Peyer's patch (tissue), 4 donors: ENCODE measurements around the gene THRB. TPM values are rescaled to one million over a fixed set of nuclear protein-coding genes. Genes with fewer than 3 reads are reported as not detected.

Experiments used
- DNase-seq, 3 donors: peaks; one replicate each; pipeline ENCODE4 v3.0.0-alpha.2; 2017 to 2019
- H3K27ac ChIP-seq, 4 donors: fragments of 200-600 bp; sonication (generic); one replicate each; pipeline ENCODE4 v1.5.1; 2016 to 2019
- H3K27me3 ChIP-seq, 2 donors: fragments of 200-600 bp; sonication (generic); one replicate each; pipeline ENCODE4 v1.5.1; 2019
- H3K36me3 ChIP-seq, 3 donors: fragments of 200-600 bp; sonication (generic); one replicate each; pipeline ENCODE4 v1.5.1; 2016 to 2019
- H3K4me1 ChIP-seq, 4 donors: fragments of 200-600 bp; sonication (generic); one replicate each; pipeline ENCODE4 v1.5.1; 2016 to 2019
- H3K4me3 ChIP-seq, 4 donors: fragments of 200-600 bp; sonication (generic); 1 replicate in 3 of 4; 2 replicates in 1 of 4; pipeline ENCODE4 v1.5.1; 2016 to 2019; ENCODE audit warnings: mild to moderate bottlenecking in 1 of 4
- H3K9me3 ChIP-seq, 4 donors: fragments of 200-600 bp; sonication (generic); one replicate each; pipeline ENCODE4 v1.5.1; 2016 to 2019; ENCODE audit warnings: mild to moderate bottlenecking in 1 of 4
- POLR2A ChIP-seq, 2 donors: fragments of 450-650 bp; IDR thresholded peaks; one replicate each; pipeline ENCODE4 v1.5.1; 2017; ENCODE audit warnings: antibody characterized with exemption in 2 of 2, mild to moderate bottlenecking in 2 of 2, moderate library complexity in 2 of 2
- total RNA-seq, 4 donors: library from RNA; depleted of rRNA; stranded (reverse); fragments of >200 nt; gene quantifications; one replicate each; pipeline ENCODE4 v1.1.0, GENCODE V29; 2016
- TF ChIP-seq, protein P1 (sequence below), 6 experiments: fragments of 450-650 bp in 4 of 6; fragments of 200-600 bp in 2 of 6; sonication (generic) in 1 of 6; IDR thresholded peaks; one replicate each; pipeline ENCODE4 v1.5.1; 2017 to 2019; ENCODE audit warnings: antibody characterized with exemption in 6 of 6, mild to moderate bottlenecking in 3 of 6, moderate library complexity in 1 of 6

Gene THRB
- total RNA-seq, 4 donors from 2014 or later: 2.6 to 13.2 (median 8.4) TPM

DNA sequence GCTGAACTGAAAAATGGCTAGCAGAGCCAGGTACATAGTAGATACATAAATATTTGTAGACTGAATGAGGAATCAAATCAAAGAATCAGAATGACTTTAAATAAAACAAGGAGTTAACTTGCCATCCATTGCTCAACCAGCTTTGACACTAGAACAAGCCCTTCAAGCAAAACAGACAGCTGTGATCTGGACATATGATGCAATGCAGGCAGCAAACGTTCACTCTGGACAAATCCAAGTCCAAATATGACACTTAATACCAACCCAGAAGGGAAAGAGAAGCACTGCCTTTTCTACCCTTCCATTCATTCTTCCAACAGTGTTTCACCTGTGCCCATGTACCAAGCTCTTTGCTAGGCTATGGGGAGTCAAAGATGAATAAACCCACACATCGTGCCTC is 4.5 kb downstream of the THRB start:
- Histone ChIP-seq H3K27me3 (no peaks in the 10 kb centered on the region), H3K36me3 (no peaks in the 10 kb centered on the region), H3K27ac (no peak overlapping the region), H3K4me1 (no peaks in the 10 kb centered on the region), H3K4me3 (no peak overlapping the region), H3K9me3 (no peaks in the 10 kb centered on the region)
- DNase-seq: peak in 1 of 3 donors; percentile 46
- TF ChIP-seq, protein P1, sequence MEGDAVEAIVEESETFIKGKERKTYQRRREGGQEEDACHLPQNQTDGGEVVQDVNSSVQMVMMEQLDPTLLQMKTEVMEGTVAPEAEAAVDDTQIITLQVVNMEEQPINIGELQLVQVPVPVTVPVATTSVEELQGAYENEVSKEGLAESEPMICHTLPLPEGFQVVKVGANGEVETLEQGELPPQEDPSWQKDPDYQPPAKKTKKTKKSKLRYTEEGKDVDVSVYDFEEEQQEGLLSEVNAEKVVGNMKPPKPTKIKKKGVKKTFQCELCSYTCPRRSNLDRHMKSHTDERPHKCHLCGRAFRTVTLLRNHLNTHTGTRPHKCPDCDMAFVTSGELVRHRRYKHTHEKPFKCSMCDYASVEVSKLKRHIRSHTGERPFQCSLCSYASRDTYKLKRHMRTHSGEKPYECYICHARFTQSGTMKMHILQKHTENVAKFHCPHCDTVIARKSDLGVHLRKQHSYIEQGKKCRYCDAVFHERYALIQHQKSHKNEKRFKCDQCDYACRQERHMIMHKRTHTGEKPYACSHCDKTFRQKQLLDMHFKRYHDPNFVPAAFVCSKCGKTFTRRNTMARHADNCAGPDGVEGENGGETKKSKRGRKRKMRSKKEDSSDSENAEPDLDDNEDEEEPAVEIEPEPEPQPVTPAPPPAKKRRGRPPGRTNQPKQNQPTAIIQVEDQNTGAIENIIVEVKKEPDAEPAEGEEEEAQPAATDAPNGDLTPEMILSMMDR (IDR thresholded peaks at IDR 0.05): no peak
- TF ChIP-seq POLR2A (IDR thresholded peaks at IDR 0.05): no peak

DNA sequence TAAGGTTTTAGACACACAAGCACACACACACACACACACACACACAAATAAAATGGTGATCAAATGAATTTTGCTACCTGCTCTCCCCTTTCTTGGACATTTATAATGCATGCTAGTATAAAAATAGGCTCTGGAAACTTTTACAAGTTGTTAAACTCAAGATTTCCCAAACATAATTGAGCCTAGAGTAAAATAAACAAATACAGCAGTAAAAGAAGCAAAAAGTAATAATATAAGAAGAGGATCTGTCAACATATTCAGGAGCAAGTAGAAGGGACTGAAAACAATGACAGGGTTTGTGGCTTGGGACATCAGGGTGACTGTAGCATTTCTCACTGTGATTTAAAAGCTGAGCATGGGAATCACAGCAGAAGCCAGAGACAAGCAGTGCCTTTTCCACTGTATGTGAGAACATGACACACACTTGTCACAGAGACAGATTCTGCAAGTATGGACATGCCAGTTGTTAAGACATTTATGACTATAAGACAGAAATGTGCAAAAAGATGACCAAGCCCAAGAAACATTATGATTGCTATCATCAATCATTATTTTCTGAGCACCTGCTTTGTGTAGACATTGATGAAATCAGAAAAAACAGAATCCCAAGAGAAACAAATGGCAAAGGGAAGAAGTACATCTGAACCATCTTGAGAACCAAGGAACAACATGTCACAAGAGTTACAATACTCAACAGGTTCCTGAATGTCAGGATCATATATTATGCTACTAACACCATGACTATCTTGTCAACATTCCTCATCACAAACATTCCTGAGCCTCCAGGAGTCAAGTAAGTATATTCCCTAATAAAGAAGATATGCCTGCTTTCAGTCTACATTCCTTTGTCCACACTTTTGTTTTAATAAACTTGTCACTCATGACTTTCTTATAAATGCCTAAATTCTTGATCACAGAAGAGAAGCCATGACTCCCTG is 7.1 kb downstream of the THRB start:
- Histone ChIP-seq H3K27me3 (no peaks in the 10 kb centered on the region), H3K4me1 (no peaks in the 10 kb centered on the region), H3K36me3 (no peaks in the 10 kb centered on the region), H3K9me3 (no peaks in the 10 kb centered on the region), H3K27ac (no peak overlapping the region), H3K4me3 (no peak overlapping the region)
- TF ChIP-seq POLR2A (IDR thresholded peaks at IDR 0.05): no peak
- TF ChIP-seq, protein P1 (IDR thresholded peaks at IDR 0.05): no peak
- no peak for DNase-seq

DNA sequence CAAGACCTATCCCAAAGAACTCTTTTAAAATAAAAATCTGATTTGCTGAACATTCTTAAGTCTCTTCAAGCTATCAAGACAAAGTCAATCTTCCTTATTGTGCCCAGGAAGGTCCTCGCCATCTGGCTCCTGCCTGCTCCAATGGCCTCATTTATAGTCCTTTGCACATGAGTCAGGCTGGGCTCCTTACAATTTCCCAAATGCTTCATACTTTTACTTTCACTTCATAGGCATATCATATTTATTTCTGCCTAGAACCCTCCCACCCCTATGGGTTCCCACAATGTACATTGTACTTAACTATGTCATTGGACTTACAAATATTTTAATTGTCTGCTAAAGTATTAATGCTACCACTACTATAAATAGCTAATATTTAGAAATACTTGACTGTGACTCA is 9.1 kb downstream of the THRB start:
- Histone ChIP-seq H3K9me3 (no peaks in the 10 kb centered on the region), H3K36me3 (no peaks in the 10 kb centered on the region), H3K4me3 (no peak overlapping the region), H3K27me3 (no peaks in the 10 kb centered on the region), H3K4me1 (peaks cover 0 to 6% (median 0%) of the 10 kb centered on the region in 4 donors), H3K27ac (no peak overlapping the region)
- TF ChIP-seq, protein P1 (IDR thresholded peaks at IDR 0.05): no peak
- TF ChIP-seq POLR2A (IDR thresholded peaks at IDR 0.05): no peak
- peak in 1 of 3 donors; percentile 62 for DNase-seq

DNA sequence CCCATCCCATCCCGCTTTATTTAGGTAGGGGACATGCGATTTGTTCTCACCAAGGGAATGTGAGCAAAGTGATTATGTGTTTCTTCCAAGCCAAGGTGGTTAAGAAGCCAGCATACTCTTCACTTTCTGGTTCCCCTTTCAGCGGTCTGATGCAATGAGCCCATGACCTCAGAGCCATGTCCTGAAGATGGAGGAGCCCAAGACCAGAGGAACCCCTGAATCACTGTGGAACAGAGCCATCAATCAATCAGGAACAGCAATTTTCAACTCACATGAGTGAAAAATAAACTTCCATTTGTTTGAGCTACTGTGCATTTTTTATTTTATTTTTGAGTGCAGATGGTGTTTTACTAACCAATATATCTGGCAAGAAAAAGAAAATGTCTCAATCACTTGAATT is 10.8 kb downstream of the THRB start:
- no peaks in the 10 kb centered on the region for H3K9me3 ChIP-seq
- H3K36me3 ChIP-seq: no peaks in the 10 kb centered on the region
- TF ChIP-seq, protein P1 (IDR thresholded peaks at IDR 0.05): no peak
- no peak for TF ChIP-seq POLR2A (IDR thresholded peaks at IDR 0.05)
- peaks cover 0 to 6% (median 0%) of the 10 kb centered on the region in 4 donors for H3K4me1 ChIP-seq
- H3K27me3 ChIP-seq: no peaks in the 10 kb centered on the region
- peak in 1 of 3 donors; percentile 50 for DNase-seq
- H3K27ac ChIP-seq: no peak overlapping the region
- H3K4me3 ChIP-seq: no peak overlapping the region

DNA sequence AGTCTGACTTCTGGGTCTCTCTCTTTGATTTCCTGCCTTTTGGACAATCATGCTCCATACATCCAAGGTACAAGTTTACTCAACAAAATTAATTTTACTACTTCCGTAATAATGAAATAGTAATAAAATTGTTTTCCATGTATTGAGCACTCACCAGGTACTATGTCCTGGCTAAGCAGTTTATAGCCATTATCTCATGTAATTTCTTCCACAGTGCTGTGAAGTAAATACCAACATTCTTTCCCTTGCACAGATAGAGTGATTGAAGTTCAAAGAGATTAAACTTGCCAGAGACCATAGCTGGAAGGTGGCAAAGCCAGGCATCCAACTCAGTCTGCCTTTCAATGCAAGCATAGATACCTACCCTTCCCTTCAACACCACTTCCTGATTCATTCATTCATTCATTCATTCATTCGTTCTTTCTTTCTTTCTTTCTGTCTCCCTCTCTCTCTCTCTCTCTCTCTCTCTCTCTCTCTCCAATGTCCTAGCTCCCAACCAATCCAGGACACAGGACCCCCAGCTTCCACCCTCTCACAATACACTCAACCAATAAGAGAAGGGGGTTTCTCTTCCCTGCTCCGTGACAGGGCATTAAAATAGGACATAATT is 12.4 kb downstream of the THRB start:
- TF ChIP-seq POLR2A (IDR thresholded peaks at IDR 0.05): no peak
- TF ChIP-seq, protein P1 (IDR thresholded peaks at IDR 0.05): no peak
- no peak for DNase-seq
- no peaks in the 10 kb centered on the region for H3K9me3 ChIP-seq
- H3K4me3 ChIP-seq: no peak overlapping the region
- no peak overlapping the region for H3K27ac ChIP-seq
- H3K4me1 ChIP-seq: peaks cover 0 to 6% (median 0%) of the 10 kb centered on the region in 4 donors
- H3K27me3 ChIP-seq: no peaks in the 10 kb centered on the region
- H3K36me3 ChIP-seq: no peaks in the 10 kb centered on the region
